IMR-90 (cell line): ENCODE measurements around the gene MCF2L2.

Experiments used
- BHLHE40 ChIP-seq: fragments of 150-350 bp; IDR thresholded peaks from 2 replicates; pipeline ENCODE4 v1.6.1; 2016; ENCODE audit warnings: mild to moderate bottlenecking, low read depth, low read length
- CEBPB ChIP-seq: IDR thresholded peaks from 2 replicates; pipeline ENCODE4 v1.6.1; 2012; ENCODE audit warnings: low read depth, low read length, improper control_type of control experiment
- CHD1 ChIP-seq: IDR thresholded peaks from 2 replicates; pipeline ENCODE4 v1.6.1; 2012; ENCODE audit warnings: low read depth, low read length, improper control_type of control experiment
- FOS ChIP-seq: fragments of 150-350 bp; IDR thresholded peaks from 2 replicates; pipeline ENCODE4 v1.6.1; 2016; ENCODE audit warnings: low read depth, low read length
- MAFK ChIP-seq: IDR thresholded peaks from 2 replicates; pipeline ENCODE4 v1.6.1; 2012; ENCODE audit warnings: low read depth, low read length, improper control_type of control experiment
- MAZ ChIP-seq: IDR thresholded peaks from 2 replicates; pipeline ENCODE4 v1.6.1; 2012; ENCODE audit warnings: low read depth, mild to moderate bottlenecking, low read length, improper control_type of control experiment, moderate library complexity, borderline replicate concordance
- MXI1 ChIP-seq: IDR thresholded peaks from 2 replicates; pipeline ENCODE4 v1.6.1; 2012; ENCODE audit warnings: low read depth, mild to moderate bottlenecking, low read length, moderate library complexity, borderline replicate concordance
- POLR2A ChIP-seq: IDR thresholded peaks from 2 replicates; pipeline ENCODE4 v1.6.1; 2012; ENCODE audit warnings: mild to moderate bottlenecking, low read depth, low read length
- RAD21 ChIP-seq: IDR thresholded peaks from 2 replicates; pipeline ENCODE4 v1.6.1; 2012; ENCODE audit warnings: low read length, improper control_type of control experiment
- RCOR1 ChIP-seq: IDR thresholded peaks from 2 replicates; pipeline ENCODE4 v1.6.1; 2012; ENCODE audit warnings: mild to moderate bottlenecking, low read length, improper control_type of control experiment; ENCODE audit not compliant: insufficient replicate concordance
- RFX5 ChIP-seq: IDR thresholded peaks from 2 replicates; pipeline ENCODE4 v1.8.0; 2012; ENCODE audit warnings: low read depth, mild to moderate bottlenecking, low read length, moderate library complexity
- SMC3 ChIP-seq: fragments of 150-350 bp; IDR thresholded peaks from 2 replicates; pipeline ENCODE4 v1.6.1; 2016; ENCODE audit warnings: low read depth, mild to moderate bottlenecking, antibody characterized with exemption, low read length, moderate library complexity
- TF ChIP-seq, protein P1 (sequence below): conservative IDR thresholded peaks from 2 replicates; pipeline ENCODE4 v1.5.1; 2012; ENCODE audit warnings: mild to moderate bottlenecking, low read depth, low read length, improper control_type of control experiment
- TF ChIP-seq, protein P2 (sequence below): fragments of 150-350 bp; IDR thresholded peaks from 2 replicates; pipeline ENCODE4 v1.6.1; 2017; ENCODE audit warnings: mild to moderate bottlenecking, antibody characterized with exemption, low read length, low read depth

DNA sequence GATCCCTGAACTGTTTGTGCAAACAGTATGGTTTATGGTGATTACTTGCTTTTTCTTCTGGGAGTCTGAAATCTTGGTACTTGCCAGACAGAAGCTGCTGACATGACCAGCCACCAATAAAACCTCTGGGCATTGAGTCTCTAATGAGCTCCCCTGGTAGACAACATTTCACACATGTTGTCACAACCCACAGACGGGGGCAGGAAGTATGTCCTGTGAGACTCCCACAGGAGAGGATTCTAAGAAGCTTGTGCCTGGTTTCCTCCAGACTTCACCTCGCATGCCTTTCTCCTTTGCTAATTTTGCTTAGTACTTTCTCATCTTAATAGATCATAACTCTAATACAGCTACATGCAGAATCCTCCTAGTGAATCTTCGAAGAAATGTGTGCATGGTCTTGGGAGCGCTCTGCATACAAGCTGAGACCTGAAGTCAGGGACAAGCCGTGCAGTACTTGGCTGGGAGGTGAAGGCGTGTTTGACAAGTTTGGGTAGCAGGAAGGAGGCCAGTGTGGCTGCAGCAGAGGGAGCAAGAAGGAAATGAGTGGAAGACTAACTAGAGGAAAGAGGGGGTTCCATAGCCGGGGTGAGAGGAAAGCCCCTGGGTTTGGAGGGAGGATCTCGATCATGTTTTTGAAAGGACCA is 126.4 kb downstream of the MCF2L2 start:
- TF ChIP-seq, protein P1, sequence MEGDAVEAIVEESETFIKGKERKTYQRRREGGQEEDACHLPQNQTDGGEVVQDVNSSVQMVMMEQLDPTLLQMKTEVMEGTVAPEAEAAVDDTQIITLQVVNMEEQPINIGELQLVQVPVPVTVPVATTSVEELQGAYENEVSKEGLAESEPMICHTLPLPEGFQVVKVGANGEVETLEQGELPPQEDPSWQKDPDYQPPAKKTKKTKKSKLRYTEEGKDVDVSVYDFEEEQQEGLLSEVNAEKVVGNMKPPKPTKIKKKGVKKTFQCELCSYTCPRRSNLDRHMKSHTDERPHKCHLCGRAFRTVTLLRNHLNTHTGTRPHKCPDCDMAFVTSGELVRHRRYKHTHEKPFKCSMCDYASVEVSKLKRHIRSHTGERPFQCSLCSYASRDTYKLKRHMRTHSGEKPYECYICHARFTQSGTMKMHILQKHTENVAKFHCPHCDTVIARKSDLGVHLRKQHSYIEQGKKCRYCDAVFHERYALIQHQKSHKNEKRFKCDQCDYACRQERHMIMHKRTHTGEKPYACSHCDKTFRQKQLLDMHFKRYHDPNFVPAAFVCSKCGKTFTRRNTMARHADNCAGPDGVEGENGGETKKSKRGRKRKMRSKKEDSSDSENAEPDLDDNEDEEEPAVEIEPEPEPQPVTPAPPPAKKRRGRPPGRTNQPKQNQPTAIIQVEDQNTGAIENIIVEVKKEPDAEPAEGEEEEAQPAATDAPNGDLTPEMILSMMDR, result no peak
- TF ChIP-seq CEBPB (no peak), POLR2A (no peak), RCOR1 (no peak), RFX5 (no peak), MXI1 (no peak), CHD1 (no peak), RAD21 (no peak), SMC3 (no peak), MAZ (no peak), MAFK (no peak), BHLHE40 (no peak), FOS (no peak)
- TF ChIP-seq, protein P2, sequence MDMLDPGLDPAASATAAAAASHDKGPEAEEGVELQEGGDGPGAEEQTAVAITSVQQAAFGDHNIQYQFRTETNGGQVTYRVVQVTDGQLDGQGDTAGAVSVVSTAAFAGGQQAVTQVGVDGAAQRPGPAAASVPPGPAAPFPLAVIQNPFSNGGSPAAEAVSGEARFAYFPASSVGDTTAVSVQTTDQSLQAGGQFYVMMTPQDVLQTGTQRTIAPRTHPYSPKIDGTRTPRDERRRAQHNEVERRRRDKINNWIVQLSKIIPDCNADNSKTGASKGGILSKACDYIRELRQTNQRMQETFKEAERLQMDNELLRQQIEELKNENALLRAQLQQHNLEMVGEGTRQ, result no peak
